HepG2 (cell line): ENCODE measurements around the gene DCUN1D3. TPM values are rescaled to one million over a fixed set of nuclear protein-coding genes. Genes with fewer than 3 reads are reported as not detected.

Experiments
- ATAC-seq: fragments of 200-7000 bp; cut with Tn5 transposase; 3 replicates; pipeline ENCODE4 v1.9.1; 2020; ENCODE audit warnings: mild to moderate bottlenecking, moderate library complexity
- BruUV-seq: library from RNA; stranded (reverse); fragments of 400-500 nt; replicated peaks from 2 replicates; lab custom pipeline; 2021; lab: Mats Ljungman, UMichigan
- CTCF ChIA-PET: fragments of 300-600 bp; formaldehyde crosslinking; extraction: SDS; loops from one replicate; lab custom pipeline; 2021; ENCODE audit warnings: low total read pairs, inconsistent platforms, low intra/inter-chr PET ratio; lab: Yijun Ruan, JAX
- POLR2A ChIA-PET: fragments of 350-600 bp; sonication (Branson Sonifier 250); formaldehyde crosslinking; loops from one replicate; lab custom pipeline; 2020; ENCODE audit warnings: antibody characterized with exemption, inconsistent platforms; lab: Yijun Ruan, JAX
- DNase-seq: peaks from one replicate; pipeline ENCODE4 v3.0.0-alpha.2; 2015; ENCODE audit warnings: low spot score
- FAIRE-seq: peaks from 3 replicates; lab custom pipeline; 2011; peaks lifted over from hg19 to GRCh38; lab: Jason Lieb, UNC
- H2AFZ ChIP-seq: one replicate; pipeline ENCODE4 v1.6.1; 2011; ENCODE audit warnings: low read length, inconsistent platforms
- H3K27ac ChIP-seq: fragments of 300-600 bp; 3 replicates; pipeline ENCODE4 v1.8.0; 2011; ENCODE audit warnings: mixed run types, mild to moderate bottlenecking, mixed read lengths, low read length, inconsistent platforms; ENCODE audit not compliant: insufficient read depth; ENCODE audit errors: extremely low read length
- H3K27me3 ChIP-seq, 2 experiments: fragments of 200-600 bp in 1 of 2; 2 replicates in 1 of 2; 3 replicates in 1 of 2; pipeline versions ENCODE4 v1.6.0 to v1.8.0; 2011; ENCODE audit warnings: low read length in 2 of 2, mild to moderate bottlenecking in 2 of 2, moderate library complexity in 2 of 2, inconsistent platforms in 1 of 2; ENCODE audit not compliant: insufficient read depth in 2 of 2, control insufficient read depth in 1 of 2
- H3K36me3 ChIP-seq, 2 experiments: fragments of 200-600 bp in 1 of 2; replicated peaks in 1 of 2; 2 replicates in 1 of 2; 3 replicates in 1 of 2; pipeline versions ENCODE4 v1.5.1 to v1.8.0; 2011; ENCODE audit warnings: low read length in 2 of 2, inconsistent platforms in 1 of 2; ENCODE audit not compliant: insufficient read depth in 2 of 2, control insufficient read depth in 1 of 2
- H3K4me1 ChIP-seq: 2 replicates; pipeline ENCODE4 v1.5.1; 2012; ENCODE audit warnings: low read length, inconsistent platforms; ENCODE audit not compliant: insufficient read depth
- H3K4me2 ChIP-seq: 2 replicates; pipeline ENCODE4 v1.6.0; 2011; ENCODE audit warnings: low read depth, low read length, inconsistent platforms
- H3K4me3 ChIP-seq, 3 experiments: fragments of 200-600 bp in 1 of 3; sonication (generic), shearing (Covaris generic) in 1 of 3; replicated peaks in 1 of 3; 2 replicates each; pipeline ENCODE4 v1.5.1; 2011 to 2016; ENCODE audit warnings: low read length in 3 of 3, inconsistent platforms in 2 of 3, low read depth in 2 of 3, mild to moderate bottlenecking in 2 of 3, control low read depth in 1 of 3, mixed read lengths in 1 of 3; ENCODE audit not compliant: insufficient read depth in 1 of 3
- H3K79me2 ChIP-seq: one replicate; pipeline ENCODE4 v1.6.1; 2011; ENCODE audit warnings: low read length, inconsistent platforms; ENCODE audit not compliant: insufficient read depth
- H3K9ac ChIP-seq: 2 replicates; pipeline ENCODE4 v1.6.0; 2011; ENCODE audit warnings: mild to moderate bottlenecking, low read depth, low read length, inconsistent platforms; ENCODE audit not compliant: insufficient read depth
- H3K9me3 ChIP-seq: 2 replicates; pipeline ENCODE4 v1.5.1; 2012; ENCODE audit warnings: mild to moderate bottlenecking, low read length
- H4K20me1 ChIP-seq: 2 replicates; pipeline ENCODE4 v1.6.0; 2011; ENCODE audit warnings: inconsistent platforms, mild to moderate bottlenecking, low read length, moderate library complexity; ENCODE audit not compliant: insufficient read depth
- AGO2 ChIP-seq: fragments of 200-400 bp; formaldehyde crosslinking; optimal IDR thresholded peaks from 2 replicates; pipeline ENCODE3; 2017; ENCODE audit warnings: mild to moderate bottlenecking, low read depth, low read length, moderate library complexity
- ATF6 ChIP-seq: sonication (generic); formaldehyde crosslinking; conservative IDR thresholded peaks from 2 replicates; pipeline ENCODE4 v1.4.0; 2020; ENCODE audit warnings: missing genetic modification reagents
- SALL1 ChIP-seq: sonication (generic); formaldehyde crosslinking; IDR thresholded peaks from 2 replicates; pipeline ENCODE4 v1.8.0; 2022; ENCODE audit warnings: mild to moderate bottlenecking, missing genetic modification reagents
- SOX13 ChIP-seq, 3 experiments: fragments of 450-650 bp in 1 of 3; sonication (generic) in 1 of 3; formaldehyde crosslinking in 1 of 3; IDR thresholded peaks in 2 of 3; conservative IDR thresholded peaks in 1 of 3; 2 replicates each; pipeline versions ENCODE4 v1.5.0 to v1.6.1; 2016 to 2020; ENCODE audit warnings: antibody characterized with exemption in 1 of 3, mild to moderate bottlenecking in 1 of 3, missing compliant biosample characterization in 1 of 3, missing genetic modification reagents in 1 of 3, moderate library complexity in 1 of 3
- YEATS2 ChIP-seq: sonication (generic); formaldehyde crosslinking; IDR thresholded peaks from 2 replicates; pipeline ENCODE4 v1.4.0; 2020; ENCODE audit warnings: missing genetic modification reagents, borderline replicate concordance
- ZNF326 ChIP-seq: sonication (generic); formaldehyde crosslinking; IDR thresholded peaks from 2 replicates; pipeline ENCODE4 v1.4.0; 2020; ENCODE audit warnings: missing genetic modification reagents, borderline replicate concordance
- WGBS: methylation state at CpG from one replicate; pipeline ENCODE4 v1.1.6; 2017; ENCODE audit warnings: low lambda C conversion rate; 5-methylcytosine and 5-hydroxymethylcytosine counted together
- in situ Hi-C: cut with HindIII; loops from 2 replicates; pipeline ENCODE4 v1.10.0; 2017; ENCODE audit warnings: low pct_unique_long_range_greater_than_20kb; ENCODE audit not compliant: extremely low pct_ligation_motif_present
- intact Hi-C: fragments of 100-400 bp; cut with micrococcal nuclease; formaldehyde crosslinking; loops from one replicate; pipeline ENCODE4 v1.10.0; 2022; ENCODE audit not compliant: unreplicated experiment
- polyA plus RNA-seq, 8 experiments: library from polyadenylated mRNA; depleted of rRNA in 3 of 8; stranded (reverse) in 7 of 8; unstranded in 1 of 8; fragments of >200 nt; fragmentation: Illumina TruSeq in 4 of 8; extraction: Trizol in 4 of 8; gene quantifications; 2 replicates each; pipeline versions ENCODE4 v1.2.1 to v1.2.3, GENCODE V29; 2011 to 2016; ENCODE audit warnings: low read depth in 4 of 8, missing spikeins in 1 of 8, mixed read lengths in 1 of 8; ENCODE audit not compliant: insufficient read depth in 1 of 8
- total RNA-seq, 5 experiments: library from RNA; depleted of rRNA; stranded (reverse); fragments of >200 nt; fragmentation: Illumina TruSeq; extraction: Trizol; gene quantifications; 2 replicates each; pipeline ENCODE4 v1.2.3, GENCODE V29; 2016; ENCODE audit warnings: low read depth in 1 of 5

DCUN1D3 gene
- total and polyA plus RNA-seq, 2 of the 13 experiments (the other 11 are each of a cell fraction or from before 2014, with no cell fraction given): 5.0 to 19.3 TPM

GRCh38 chr16:20894388-20894787 is 5.8 kb downstream of the DCUN1D3 start (continued):
- TF ChIP-seq AGO2 (no peak), SALL1 (CRISPR knock-in tag) (peak; percentile 24; the same call in 1 of the 2 replicates), YEATS2 (CRISPR knock-in tag) (no peak), SOX13 (IDR thresholded peaks at IDR 0.05) (no peak), SOX13 (CRISPR knock-in tag; conservative IDR thresholded peaks at IDR 0.05 in 1 of 2, IDR thresholded peaks at IDR 0.05 in 1 of 2) (peak in 1 of 2 experiments; percentile 65; a peak in 2 of 4 replicates), ATF6 (CRISPR knock-in tag) (no peak)

DNA sequence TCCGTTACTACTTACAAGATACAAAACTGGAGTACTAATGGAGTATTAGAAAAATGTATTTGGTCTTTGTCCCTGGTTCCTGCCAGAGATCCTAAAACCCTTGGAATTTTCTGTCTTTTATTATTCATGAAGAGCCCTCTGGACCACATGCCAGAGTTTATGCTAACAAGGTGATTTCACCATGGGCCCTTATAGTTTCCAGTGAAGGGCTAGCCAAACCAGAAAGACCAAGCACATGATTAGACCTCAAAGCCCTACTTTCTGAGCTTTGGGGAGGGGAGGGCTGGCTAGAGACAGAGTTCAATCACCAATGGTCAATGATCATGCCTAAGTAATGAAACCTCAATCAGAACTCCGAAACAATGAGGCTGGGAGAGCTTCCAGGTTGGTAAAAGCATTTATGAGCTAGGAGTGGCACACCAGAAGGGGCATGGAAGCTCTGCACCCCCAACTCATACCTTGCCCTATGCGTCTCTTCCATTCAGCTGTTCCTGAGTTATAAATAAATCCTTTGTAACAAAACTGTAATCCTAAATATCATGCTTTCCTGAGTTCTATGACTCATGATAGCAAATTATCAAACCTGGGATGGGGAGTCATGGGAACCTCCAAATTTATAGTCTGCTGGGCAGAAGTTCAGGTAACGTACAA is 10.4 kb downstream of the DCUN1D3 start:
- Histone ChIP-seq H3K36me3 (peaks cover 7 to 26% of the 10 kb centered on the region in 2 experiments; a peak in 4 of 5 replicates), H3K9ac (no peak overlapping the region), H3K4me1 (peaks cover 62% of the 10 kb centered on the region), H3K27ac (peak overlapping the region; percentile 7), H4K20me1 (no peaks in the 10 kb centered on the region), H3K79me2 (peaks cover 84% of the 10 kb centered on the region), H3K4me2 (no peak overlapping the region), H3K27me3 (no peaks in the 10 kb centered on the region), H3K9me3 (no peaks in the 10 kb centered on the region), H3K4me3 (no peak overlapping the region), H2AFZ (no peak overlapping the region)
- TF ChIP-seq ZNF326 (CRISPR knock-in tag): no peak
- 98% methylated on average over 4 of the region's 4 CpGs for WGBS
- no peak for FAIRE-seq
- CTCF ChIA-PET: no interaction called here
- DNase-seq: no peak
- POLR2A ChIA-PET: interaction anchor here (1.3 to 2.2 kb wide), 2 partner anchors 10 to 29 kb away, joined by 3 to 7 read pairs; partner anchors contain the start of genes DCUN1D3 and LYRM1
- in situ Hi-C loops (no loop called here), intact Hi-C loops (no loop called here)
- no peak for ATAC-seq
- no TSS peak for BruUV-seq
